Skeletal muscle satellite cell (primary cell): ENCODE measurements around the gene SLC9A4. TPM values are rescaled to one million over a fixed set of nuclear protein-coding genes. Genes with fewer than 3 reads are reported as not detected.
"Not testable (repeated sequence)": the region's sequence is repeated elsewhere in the genome, so short reads cannot be mapped to it uniquely, and the experiment has no call there.

Experiments used
- H3K27me3 ChIP-seq: 2 replicates; pipeline ENCODE4 v1.7.0; 2013; ENCODE audit warnings: low read length; ENCODE audit not compliant: control insufficient read depth, insufficient read depth
- H3K36me3 ChIP-seq: 2 replicates; pipeline ENCODE4 v1.7.0; 2013; ENCODE audit warnings: mild to moderate bottlenecking, control low read depth, low read length; ENCODE audit not compliant: insufficient read depth
- H3K4me1 ChIP-seq: 2 replicates; pipeline ENCODE4 v1.7.0; 2013; ENCODE audit warnings: low read length; ENCODE audit not compliant: control insufficient read depth, insufficient read depth
- H3K4me2 ChIP-seq: 2 replicates; pipeline ENCODE4 v1.7.0; 2013; ENCODE audit warnings: mild to moderate bottlenecking, low read length
- H3K4me3 ChIP-seq: 2 replicates; pipeline ENCODE4 v1.7.0; 2013; ENCODE audit warnings: low read length
- H3K9ac ChIP-seq: 2 replicates; pipeline ENCODE4 v1.7.0; 2013; ENCODE audit warnings: mild to moderate bottlenecking, low read depth, low read length, moderate library complexity
- H3K9me3 ChIP-seq: replicated peaks from 2 replicates; pipeline ENCODE4 v1.7.0; 2013; ENCODE audit warnings: mild to moderate bottlenecking, control low read depth, low read length
- small RNA-seq: library from RNA; depleted of rRNA; stranded (forward); fragments of <200 nt; gene quantifications from one replicate; pipeline ENCODE3, GENCODE V24; 2012

Gene SLC9A4

DNA sequence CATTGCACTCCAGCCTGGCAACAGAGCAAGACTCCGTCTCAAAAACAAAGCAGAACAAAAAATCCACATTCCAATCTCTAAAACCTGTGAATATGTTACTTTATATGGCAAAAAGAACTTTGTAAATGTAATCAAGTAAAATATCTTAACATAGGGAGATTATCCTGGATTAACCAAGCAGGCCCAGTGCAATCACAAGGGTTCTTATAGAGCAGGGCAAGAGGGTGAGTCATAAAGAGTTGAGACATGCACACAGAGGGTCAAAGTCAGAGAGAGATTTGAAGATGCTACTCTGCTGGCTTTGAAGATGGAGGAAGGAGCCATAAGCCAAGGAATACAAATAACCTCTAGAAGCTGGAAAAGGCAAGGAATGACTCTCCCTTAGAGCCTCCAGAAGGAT is 85.4 kb downstream of the SLC9A4 start:
- Histone ChIP-seq H3K9ac (no peak overlapping the region), H3K4me3 (no peak overlapping the region), H3K27me3 (peaks cover 6% of the 10 kb centered on the region), H3K36me3 (no peaks in the 10 kb centered on the region), H3K4me2 (no peak overlapping the region), H3K4me1 (no peaks in the 10 kb centered on the region), H3K9me3 (no peaks in the 10 kb centered on the region)

- not testable (repeated sequence) for H3K4me2 ChIP-seq, H3K9me3 ChIP-seq, H3K36me3 ChIP-seq, H3K4me3 ChIP-seq, H3K4me1 ChIP-seq, H3K27me3 ChIP-seq, H3K9ac ChIP-seq
Observed at GRCh38 chr2:102562542-102562941, 89.5 kb downstream of the SLC9A4 start.

DNA sequence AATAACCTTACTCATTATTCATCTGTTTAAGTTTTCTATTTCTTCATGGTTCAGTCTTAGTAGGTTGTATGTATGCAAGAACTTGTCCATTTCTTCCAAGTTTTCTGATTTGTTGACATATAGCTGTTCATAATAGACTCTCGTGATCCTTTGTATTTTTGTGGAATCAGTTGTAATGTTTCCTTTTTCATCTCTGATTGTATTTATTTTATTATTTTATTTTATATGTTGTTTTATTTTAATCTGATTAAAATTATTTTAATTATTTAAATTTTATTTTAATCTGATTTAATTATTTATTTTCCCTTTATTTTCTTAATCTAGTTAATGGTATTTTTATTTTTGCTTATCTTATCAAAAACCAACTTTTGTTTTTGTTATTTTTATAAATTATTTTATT is 102.9 kb downstream of the SLC9A4 start:
- Histone ChIP-seq H3K4me1 (no peaks in the 10 kb centered on the region), H3K4me2 (no peak overlapping the region), H3K4me3 (no peak overlapping the region), H3K27me3 (peaks cover 4% of the 10 kb centered on the region), H3K9me3 (no peaks in the 10 kb centered on the region), H3K9ac (no peak overlapping the region), H3K36me3 (no peaks in the 10 kb centered on the region)

- Histone ChIP-seq H3K9ac (no peak overlapping the region), H3K4me1 (no peaks in the 10 kb centered on the region), H3K4me3 (no peak overlapping the region), H3K27me3 (peaks cover 4% of the 10 kb centered on the region), H3K4me2 (no peak overlapping the region), H3K9me3 (no peaks in the 10 kb centered on the region), H3K36me3 (no peaks in the 10 kb centered on the region)
Observed at GRCh38 chr2:102578376-102578775, 105.3 kb downstream of the SLC9A4 start.

- Histone ChIP-seq H3K9me3 (no peaks in the 10 kb centered on the region), H3K4me2 (no peak overlapping the region), H3K4me3 (no peak overlapping the region), H3K9ac (no peak overlapping the region), H3K4me1 (no peaks in the 10 kb centered on the region), H3K36me3 (no peaks in the 10 kb centered on the region), H3K27me3 (peaks cover 13% of the 10 kb centered on the region)
Observed at GRCh38 chr2:102581911-102582310, 108.9 kb downstream of the SLC9A4 start.

DNA sequence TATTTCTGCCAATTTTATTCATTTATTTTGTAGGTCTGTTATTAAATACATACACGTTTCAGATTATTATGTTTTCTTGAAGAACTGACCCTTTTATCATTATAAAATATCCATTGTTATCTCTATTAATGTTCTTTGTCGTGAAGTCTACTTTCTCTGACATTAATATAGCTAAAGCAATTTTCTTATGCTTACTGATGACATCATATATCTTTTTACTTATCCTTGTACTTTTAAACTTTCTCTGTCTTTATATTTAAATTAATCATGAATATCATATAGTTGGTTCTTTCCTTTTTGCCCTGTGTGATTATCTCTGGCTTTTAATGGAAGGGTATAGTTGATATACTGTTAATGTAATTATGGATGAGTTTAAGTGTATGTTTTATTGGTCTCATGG is 109.8 kb downstream of the SLC9A4 start:
- Histone ChIP-seq H3K4me3 (no peak overlapping the region), H3K27me3 (peaks cover 11% of the 10 kb centered on the region), H3K36me3 (no peaks in the 10 kb centered on the region), H3K9ac (no peak overlapping the region), H3K9me3 (no peaks in the 10 kb centered on the region), H3K4me2 (no peak overlapping the region), H3K4me1 (no peaks in the 10 kb centered on the region)

Small RNA genes within 50 kb of the gene (small RNA-seq; reads per million reads assigned to genes)
- not detected for gene MIR4772
